Stomach (tissue), 4 donors: ENCODE data around the gene RNASEH2A.

Experiments used
- EP300 ChIP-seq: sonication (generic); formaldehyde crosslinking; IDR thresholded peaks from one replicate; pipeline ENCODE4 v1.6.1; 2017; ENCODE audit warnings: antibody characterized with exemption
- POLR2A ChIP-seq, 4 donors: fragments of 450-650 bp; IDR thresholded peaks; one replicate each; pipeline ENCODE4 v1.6.1; 2016; ENCODE audit warnings: antibody characterized with exemption in 4 of 4, control low read depth in 2 of 4, mild to moderate bottlenecking in 1 of 4, moderate library complexity in 1 of 4
- TF ChIP-seq, protein P1 (sequence below), 7 experiments: fragments of 450-650 bp in 4 of 7; fragments of 200-600 bp in 3 of 7; sonication (generic) in 3 of 7; IDR thresholded peaks; one replicate each; pipeline ENCODE4 v1.5.1; 2016 to 2019; ENCODE audit warnings: antibody characterized with exemption in 7 of 7, control low read depth in 2 of 7, mild to moderate bottlenecking in 1 of 7

DNA sequence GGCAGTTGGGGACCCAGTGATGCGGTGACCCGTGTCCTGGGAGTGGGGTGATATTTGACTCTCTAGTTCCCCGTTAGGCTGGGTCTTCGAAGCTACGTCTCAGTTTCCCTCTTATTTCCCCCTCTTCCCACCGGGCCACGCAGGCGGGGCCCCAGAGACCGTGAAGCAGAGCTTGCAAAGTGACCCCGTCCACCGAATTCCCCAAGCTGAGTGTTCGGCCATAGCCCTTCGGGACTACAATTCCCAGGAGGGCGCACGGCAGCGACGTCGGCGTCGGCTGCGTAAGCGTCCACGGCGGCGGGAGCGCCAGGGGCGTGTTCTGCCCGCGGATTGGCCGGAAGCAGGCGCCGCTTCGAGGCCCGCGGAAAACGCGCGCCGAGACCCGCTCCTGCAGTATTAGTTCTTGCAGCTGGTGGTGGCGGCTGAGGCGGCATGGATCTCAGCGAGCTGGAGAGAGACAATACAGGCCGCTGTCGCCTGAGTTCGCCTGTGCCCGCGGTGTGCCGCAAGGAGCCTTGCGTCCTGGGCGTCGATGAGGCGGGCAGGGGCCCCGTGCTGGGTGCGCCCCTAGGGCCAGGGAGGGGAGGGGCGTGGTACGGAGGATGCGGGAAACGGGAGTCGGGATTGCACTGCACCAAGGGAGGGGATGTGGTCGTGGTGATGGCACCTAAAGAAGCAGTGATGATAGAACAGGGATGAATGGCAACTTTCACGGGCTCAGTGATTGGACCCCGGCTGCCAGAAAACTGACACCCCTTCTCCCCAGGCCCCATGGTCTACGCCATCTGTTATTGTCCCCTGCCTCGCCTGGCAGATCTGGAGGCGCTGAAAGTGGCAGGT is at the start of gene RNASEH2A:
- TF ChIP-seq, protein P1, sequence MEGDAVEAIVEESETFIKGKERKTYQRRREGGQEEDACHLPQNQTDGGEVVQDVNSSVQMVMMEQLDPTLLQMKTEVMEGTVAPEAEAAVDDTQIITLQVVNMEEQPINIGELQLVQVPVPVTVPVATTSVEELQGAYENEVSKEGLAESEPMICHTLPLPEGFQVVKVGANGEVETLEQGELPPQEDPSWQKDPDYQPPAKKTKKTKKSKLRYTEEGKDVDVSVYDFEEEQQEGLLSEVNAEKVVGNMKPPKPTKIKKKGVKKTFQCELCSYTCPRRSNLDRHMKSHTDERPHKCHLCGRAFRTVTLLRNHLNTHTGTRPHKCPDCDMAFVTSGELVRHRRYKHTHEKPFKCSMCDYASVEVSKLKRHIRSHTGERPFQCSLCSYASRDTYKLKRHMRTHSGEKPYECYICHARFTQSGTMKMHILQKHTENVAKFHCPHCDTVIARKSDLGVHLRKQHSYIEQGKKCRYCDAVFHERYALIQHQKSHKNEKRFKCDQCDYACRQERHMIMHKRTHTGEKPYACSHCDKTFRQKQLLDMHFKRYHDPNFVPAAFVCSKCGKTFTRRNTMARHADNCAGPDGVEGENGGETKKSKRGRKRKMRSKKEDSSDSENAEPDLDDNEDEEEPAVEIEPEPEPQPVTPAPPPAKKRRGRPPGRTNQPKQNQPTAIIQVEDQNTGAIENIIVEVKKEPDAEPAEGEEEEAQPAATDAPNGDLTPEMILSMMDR (IDR thresholded peaks at IDR 0.05) = peak in 1 of 7 experiments; percentile 15
- TF ChIP-seq EP300 (no peak), POLR2A (IDR thresholded peaks at IDR 0.05) (no peak)
